OCI-LY1 (cell line): ENCODE measurements around the gene NF2.

Experiments used
- H2AFZ ChIP-seq: fragments of 200-600 bp; sonication (generic), shearing (Covaris generic); 2 replicates; pipeline ENCODE4 v1.6.0; 2014; ENCODE audit warnings: antibody characterized with exemption, mild to moderate bottlenecking, low read length
- H3F3A ChIP-seq: fragments of 200-600 bp; sonication (generic), shearing (Covaris generic); 2 replicates; pipeline ENCODE4 v1.6.0; 2014; ENCODE audit warnings: mild to moderate bottlenecking, antibody characterized with exemption, low read length, moderate library complexity; ENCODE audit not compliant: insufficient read depth
- H3K27ac ChIP-seq: fragments of 200-600 bp; sonication (generic); 2 replicates; pipeline ENCODE4 v1.5.1; 2014; ENCODE audit warnings: low read length, mixed run types, mild to moderate bottlenecking, low read depth; ENCODE audit not compliant: poor library complexity, severe bottlenecking
- H3K27me3 ChIP-seq: fragments of 200-600 bp; sonication (generic); 2 replicates; pipeline ENCODE4 v1.6.0; 2014; ENCODE audit warnings: antibody characterized with exemption, mild to moderate bottlenecking, low read length, moderate library complexity; ENCODE audit not compliant: insufficient read depth
- H3K36me3 ChIP-seq: fragments of 200-600 bp; sonication (generic); 2 replicates; pipeline ENCODE4 v1.6.1; 2014; ENCODE audit warnings: mild to moderate bottlenecking, antibody characterized with exemption, low read length, moderate library complexity, mixed read lengths; ENCODE audit not compliant: insufficient read depth
- H3K4me1 ChIP-seq: fragments of 200-600 bp; sonication (generic); 2 replicates; pipeline ENCODE4 v1.5.1; 2014; ENCODE audit warnings: mild to moderate bottlenecking, low read length, moderate library complexity; ENCODE audit not compliant: insufficient read depth, severe bottlenecking
- H3K4me2 ChIP-seq: fragments of 200-600 bp; sonication (generic), shearing (Covaris generic); 2 replicates; pipeline ENCODE4 v1.6.1; 2014; ENCODE audit warnings: low read length
- H3K4me3 ChIP-seq: fragments of 200-600 bp; sonication (generic); 2 replicates; pipeline ENCODE4 v1.5.1; 2014; ENCODE audit warnings: low read length, low read depth, mild to moderate bottlenecking, mixed read lengths; ENCODE audit not compliant: poor library complexity, severe bottlenecking
- H3K79me2 ChIP-seq: fragments of 200-600 bp; shearing (Covaris generic); 2 replicates; pipeline ENCODE4 v1.6.1; 2016; ENCODE audit warnings: mixed run types, low read length, mixed read lengths; ENCODE audit not compliant: insufficient read depth
- H3K9ac ChIP-seq: fragments of 200-600 bp; sonication (generic), shearing (Covaris generic); 2 replicates; pipeline ENCODE4 v1.6.1; 2014; ENCODE audit warnings: mild to moderate bottlenecking, low read length, mixed read lengths
- H3K9me2 ChIP-seq: fragments of 200-600 bp; sonication (generic), shearing (Covaris generic); 2 replicates; pipeline ENCODE4 v1.6.1; 2014; ENCODE audit warnings: low read depth, mild to moderate bottlenecking, low read length, mixed read lengths
- H3K9me3 ChIP-seq: fragments of 200-600 bp; shearing (Covaris generic); 2 replicates; pipeline ENCODE4 v1.6.1; 2014; ENCODE audit warnings: low read length, mixed read lengths
- H4K20me1 ChIP-seq: fragments of 200-600 bp; sonication (generic), shearing (Covaris generic); 2 replicates; pipeline ENCODE4 v1.6.0; 2016; ENCODE audit warnings: mild to moderate bottlenecking, low read length; ENCODE audit not compliant: insufficient read depth
- EZH2 ChIP-seq: fragments of 200-600 bp; sonication (generic), shearing (Covaris generic); IDR thresholded peaks from 2 replicates; pipeline ENCODE4 v1.8.0; 2017; ENCODE audit warnings: borderline replicate concordance, mixed run types, mild to moderate bottlenecking, antibody characterized with exemption, low read length, moderate library complexity, mixed read lengths
- TF ChIP-seq, protein P1 (sequence below): fragments of 200-600 bp; sonication (generic), shearing (Covaris generic); IDR thresholded peaks from 2 replicates; pipeline ENCODE4 v1.5.1; 2017; ENCODE audit warnings: mild to moderate bottlenecking, antibody characterized with exemption, low read length, moderate library complexity, mixed read lengths

The NF2 gene

DNA sequence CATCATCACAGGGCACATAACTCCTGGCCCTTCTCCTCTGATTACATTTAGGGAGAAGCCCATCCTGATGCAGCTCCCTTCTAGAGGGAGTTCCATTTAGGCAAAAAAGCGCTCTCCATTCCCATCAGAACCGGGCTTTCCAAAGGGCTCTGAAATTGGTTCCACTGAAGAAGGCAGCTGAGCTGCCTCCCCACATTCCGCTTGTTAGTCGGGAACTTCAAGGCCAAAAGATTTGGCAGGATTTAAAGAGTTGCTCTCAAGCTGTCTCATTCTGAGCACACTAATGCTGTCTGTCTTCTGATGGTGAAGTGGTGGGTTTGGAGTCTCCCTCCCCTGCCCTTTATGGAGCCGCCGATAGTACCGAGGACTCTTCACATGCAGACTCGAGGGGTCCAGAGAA is 89.7 kb downstream of the NF2 start:
- Histone ChIP-seq H3K4me1 (no peaks in the 10 kb centered on the region), H3F3A (no peaks in the 10 kb centered on the region), H3K4me3 (no peak overlapping the region), H3K9me2 (no peaks in the 10 kb centered on the region), H3K9me3 (no peaks in the 10 kb centered on the region), H2AFZ (no peak overlapping the region), H3K4me2 (no peak overlapping the region), H3K36me3 (peaks cover 20% of the 10 kb centered on the region), H3K27me3 (no peaks in the 10 kb centered on the region), H3K9ac (no peak overlapping the region), H3K27ac (no peak overlapping the region), H3K79me2 (no peaks in the 10 kb centered on the region), H4K20me1 (no peaks in the 10 kb centered on the region)
- TF ChIP-seq EZH2 = no peak
- TF ChIP-seq, protein P1, sequence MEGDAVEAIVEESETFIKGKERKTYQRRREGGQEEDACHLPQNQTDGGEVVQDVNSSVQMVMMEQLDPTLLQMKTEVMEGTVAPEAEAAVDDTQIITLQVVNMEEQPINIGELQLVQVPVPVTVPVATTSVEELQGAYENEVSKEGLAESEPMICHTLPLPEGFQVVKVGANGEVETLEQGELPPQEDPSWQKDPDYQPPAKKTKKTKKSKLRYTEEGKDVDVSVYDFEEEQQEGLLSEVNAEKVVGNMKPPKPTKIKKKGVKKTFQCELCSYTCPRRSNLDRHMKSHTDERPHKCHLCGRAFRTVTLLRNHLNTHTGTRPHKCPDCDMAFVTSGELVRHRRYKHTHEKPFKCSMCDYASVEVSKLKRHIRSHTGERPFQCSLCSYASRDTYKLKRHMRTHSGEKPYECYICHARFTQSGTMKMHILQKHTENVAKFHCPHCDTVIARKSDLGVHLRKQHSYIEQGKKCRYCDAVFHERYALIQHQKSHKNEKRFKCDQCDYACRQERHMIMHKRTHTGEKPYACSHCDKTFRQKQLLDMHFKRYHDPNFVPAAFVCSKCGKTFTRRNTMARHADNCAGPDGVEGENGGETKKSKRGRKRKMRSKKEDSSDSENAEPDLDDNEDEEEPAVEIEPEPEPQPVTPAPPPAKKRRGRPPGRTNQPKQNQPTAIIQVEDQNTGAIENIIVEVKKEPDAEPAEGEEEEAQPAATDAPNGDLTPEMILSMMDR = no peak

DNA sequence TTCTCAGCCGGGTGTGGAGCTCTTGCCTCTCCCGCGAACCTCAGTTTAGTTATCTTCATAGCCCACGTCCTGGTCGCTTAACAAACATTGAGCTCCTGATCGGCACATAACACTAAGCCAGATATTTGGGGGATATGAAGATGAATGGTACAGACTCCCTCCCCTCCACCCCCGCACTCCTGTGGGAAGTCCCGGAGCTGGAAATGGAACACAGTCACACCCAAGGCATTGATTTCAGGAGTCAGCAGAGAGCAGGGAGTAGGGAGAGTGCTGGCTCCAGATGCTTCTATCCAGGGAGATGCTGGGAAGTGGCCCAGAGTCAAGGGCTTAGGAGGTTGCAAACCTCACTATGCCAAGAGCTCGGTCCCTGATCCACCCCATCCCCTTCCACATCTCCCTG is 90.2 kb downstream of the NF2 start:
- Histone ChIP-seq H3K4me3 (no peak overlapping the region), H3K9me3 (no peaks in the 10 kb centered on the region), H3K79me2 (no peaks in the 10 kb centered on the region), H3K4me1 (no peaks in the 10 kb centered on the region), H3K36me3 (peaks cover 20% of the 10 kb centered on the region), H3K4me2 (no peak overlapping the region), H3F3A (no peaks in the 10 kb centered on the region), H2AFZ (no peak overlapping the region), H4K20me1 (no peaks in the 10 kb centered on the region), H3K9me2 (no peaks in the 10 kb centered on the region), H3K9ac (no peak overlapping the region), H3K27me3 (no peaks in the 10 kb centered on the region), H3K27ac (no peak overlapping the region)
- no peak for TF ChIP-seq EZH2
- TF ChIP-seq, protein P1 = no peak

DNA sequence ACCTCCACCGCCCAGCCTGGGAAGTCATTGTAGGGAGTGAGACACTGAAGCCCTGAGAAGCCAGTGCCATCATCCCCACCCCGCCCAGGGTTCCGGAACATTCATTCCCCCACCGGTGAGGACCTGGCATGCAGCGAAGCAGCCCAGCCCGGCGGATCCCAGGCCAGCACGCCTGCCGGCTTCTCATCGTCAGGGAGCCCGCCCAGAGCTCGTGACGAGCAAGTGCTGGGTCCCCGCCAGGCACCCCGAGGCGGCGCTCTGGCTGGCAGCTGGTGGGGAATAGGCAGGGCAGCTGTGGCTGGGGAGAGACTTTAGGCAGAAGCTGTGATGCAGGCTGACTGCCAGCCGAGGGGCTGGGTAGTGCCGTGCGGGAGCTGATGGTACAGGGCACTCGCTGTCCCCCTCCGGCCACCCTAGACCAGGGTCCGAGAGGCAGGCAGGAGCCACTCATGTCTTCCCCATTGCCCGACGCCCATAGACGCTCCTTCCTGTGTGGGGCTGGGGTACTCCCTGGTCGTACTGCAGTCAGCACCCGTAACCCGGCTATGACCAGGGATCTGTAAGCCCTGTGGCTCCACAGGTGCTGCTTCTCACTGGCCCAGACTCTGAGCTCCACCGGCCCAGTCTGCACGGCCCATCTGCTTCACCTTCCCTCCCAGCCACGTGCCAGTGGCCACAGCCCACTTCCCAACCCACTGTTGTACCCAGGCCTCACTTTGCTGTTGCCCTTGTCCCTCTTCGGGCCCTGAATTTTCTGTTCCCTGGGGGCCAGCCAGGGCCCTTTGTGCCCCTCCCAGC is 91.9 kb downstream of the NF2 start:
- Histone ChIP-seq H3K9ac (no peak overlapping the region), H3K36me3 (peaks cover 20% of the 10 kb centered on the region)
- no peak for TF ChIP-seq EZH2
- TF ChIP-seq, protein P1 = no peak

More for the DNA sequence above, 91.9 kb downstream of the NF2 start:
- Histone ChIP-seq H3K4me2 (no peak overlapping the region), H3F3A (no peaks in the 10 kb centered on the region), H2AFZ (no peak overlapping the region), H3K27me3 (no peaks in the 10 kb centered on the region), H3K9me3 (no peaks in the 10 kb centered on the region), H4K20me1 (no peaks in the 10 kb centered on the region), H3K4me3 (no peak overlapping the region), H3K27ac (no peak overlapping the region), H3K4me1 (no peaks in the 10 kb centered on the region), H3K79me2 (no peaks in the 10 kb centered on the region), H3K9me2 (no peaks in the 10 kb centered on the region)
